GM21717 (cell line): Measurements from ENCODE around the gene EMC7.
"Not testable (repeated sequence)": the region's sequence is repeated elsewhere in the genome, so short reads cannot be mapped to it uniquely, and the experiment has no call there.

ENCODE experiments used
- ATAC-seq: cut with Tn5 transposase; IDR thresholded peaks from one replicate; pipeline ENCODE4 v1.9.1; 2021; ENCODE audit warnings: mild to moderate bottlenecking, moderate library complexity; ENCODE audit not compliant: unreplicated experiment

Gene EMC7

GRCh38 chr15:34101366-34102174 is at the start of gene EMC7, which contains the start of gene PGBD4:
Gene EMC7 (minus strand): TSS chr15:34101862. CDS start chr15:34101839, 23 bp downstream.
Gene PGBD4 (plus strand): TSS chr15:34102083. CDS start chr15:34102532, 449 bp downstream.
- peak; percentile 95 for ATAC-seq

GRCh38 chr15:34147371-34148140 is 45.9 kb upstream of the EMC7 start:
- ATAC-seq: no peak

GRCh38 chr15:34133511-34133910 is 31.8 kb upstream of the EMC7 start:
- no peak for ATAC-seq

- no peak for ATAC-seq
Measured at GRCh38 chr15:34132881-34133280, 31.2 kb upstream of the EMC7 start.

GRCh38 chr15:34128898-34129297 is 27.2 kb upstream of the EMC7 start:
- ATAC-seq: no peak

- no peak for ATAC-seq
Measured at GRCh38 chr15:34126522-34126921, 24.9 kb upstream of the EMC7 start.

- no peak for ATAC-seq
Measured at GRCh38 chr15:34125945-34126344, 24.3 kb upstream of the EMC7 start.

- no peak for ATAC-seq
Measured at GRCh38 chr15:34124651-34125050, 23.0 kb upstream of the EMC7 start.

- no peak for ATAC-seq
Measured at GRCh38 chr15:34122771-34123183, 21.1 kb upstream of the EMC7 start.

- ATAC-seq: not testable (repeated sequence)
Measured at GRCh38 chr15:34121786-34122185, 20.1 kb upstream of the EMC7 start.

- not testable (repeated sequence) for ATAC-seq
Measured at GRCh38 chr15:34120420-34120819, 18.8 kb upstream of the EMC7 start.

- no peak for ATAC-seq
Measured at GRCh38 chr15:34119291-34119690, 17.6 kb upstream of the EMC7 start.

GRCh38 chr15:34116620-34117019 is 15.0 kb upstream of the EMC7 start:
- no peak for ATAC-seq

- no peak for ATAC-seq
Measured at GRCh38 chr15:34114739-34115138, 13.1 kb upstream of the EMC7 start.

- ATAC-seq: no peak
Measured at GRCh38 chr15:34114215-34114614, 12.6 kb upstream of the EMC7 start.

- no peak for ATAC-seq
Measured at GRCh38 chr15:34111488-34111887, 9.8 kb upstream of the EMC7 start.

- ATAC-seq: no peak
Measured at GRCh38 chr15:34109797-34110663, 8.4 kb upstream of the EMC7 start.

- no peak for ATAC-seq
Measured at GRCh38 chr15:34107315-34107714, 5.7 kb upstream of the EMC7 start.

GRCh38 chr15:34106423-34106822 is 4.8 kb upstream of the EMC7 start:
- no peak for ATAC-seq

GRCh38 chr15:34102175-34102925 is 688 bp upstream of the EMC7 start:
- no peak for ATAC-seq
